NB4 (cell line): ENCODE data around the gene TEAD4.

Source experiments
- CTCF ChIP-seq: IDR thresholded peaks from one replicate; pipeline ENCODE4 v1.5.1; 2012; ENCODE audit warnings: low read depth, low read length
- MAX ChIP-seq: IDR thresholded peaks from 2 replicates; pipeline ENCODE4 v1.6.1; 2011; ENCODE audit warnings: low read depth, low read length

- TF ChIP-seq CTCF (no peak), MAX (no peak)
Measured at GRCh38 chr12:3040663-3041544, 81.7 kb downstream of the TEAD4 start.
